ENCODE measurements around the gene ZNF90. TPM values are rescaled to one million over a fixed set of nuclear protein-coding genes. Genes with fewer than 3 reads are reported as not detected.
"Not testable (repeated sequence)": the region's sequence is repeated elsewhere in the genome, so short reads cannot be mapped to it uniquely, and the experiment has no call there.

ZNF90 gene
- total RNA-seq, 2 donors from 2014 or later, result 1.7 to 2.0 TPM

- DNase-seq; intact Hi-C loops (cut with DNase I); ATAC-seq: not testable (repeated sequence)
These were observed 4.5 kb downstream of the ZNF90 start for GRCh38 chr19:20082232-20082833.

- ATAC-seq; intact Hi-C loops (cut with DNase I); DNase-seq: not testable (repeated sequence)
These were observed 5.1 kb downstream of the ZNF90 start for GRCh38 chr19:20082876-20083275.

GRCh38 chr19:20102097-20102496, 24.3 kb downstream of the ZNF90 start:
- no peak for ATAC-seq
- intact Hi-C loops (cut with DNase I), result no loop called here

GRCh38 chr19:20103091-20103740, 25.4 kb downstream of the ZNF90 start:
- intact Hi-C loops (cut with DNase I), result no loop called here
- no peak for ATAC-seq
- DNase-seq, result no peak

More at GRCh38 chr19:20102097-20102496, 24.3 kb downstream of the ZNF90 start:
- DNase-seq, result no peak

GRCh38 chr19:20107301-20107700, 29.5 kb downstream of the ZNF90 start:
- DNase-seq (no peak), ATAC-seq (no peak)
- intact Hi-C loops (cut with DNase I), result no loop called here

- intact Hi-C loops (cut with DNase I); ATAC-seq; DNase-seq: not testable (repeated sequence)
These were observed 40.5 kb downstream of the ZNF90 start for GRCh38 chr19:20118064-20118839.

- intact Hi-C loops (cut with DNase I), result no loop called here
- ATAC-seq, result no peak
- DNase-seq, result no peak
These were observed 47.1 kb downstream of the ZNF90 start for GRCh38 chr19:20124879-20125278.

GRCh38 chr19:20132933-20133332, 55.1 kb downstream of the ZNF90 start:
- ATAC-seq; intact Hi-C loops (cut with DNase I); DNase-seq: not testable (repeated sequence)

- ATAC-seq; intact Hi-C loops (cut with DNase I); DNase-seq: not testable (repeated sequence)
These were observed 59.9 kb downstream of the ZNF90 start for GRCh38 chr19:20137714-20138113.

GRCh38 chr19:20151617-20152145, 73.9 kb downstream of the ZNF90 start:
- DNase-seq (no peak), ATAC-seq (no peak)
- intact Hi-C loops (cut with DNase I), result no loop called here

- ATAC-seq; intact Hi-C loops (cut with DNase I); DNase-seq: not testable (repeated sequence)
These were observed 74.7 kb downstream of the ZNF90 start for GRCh38 chr19:20152506-20152905.

- ATAC-seq, result no peak
- no peak for DNase-seq
- intact Hi-C loops (cut with DNase I), result no loop called here
These were observed 75.5 kb downstream of the ZNF90 start for GRCh38 chr19:20153281-20153680.

- no peak for DNase-seq
- intact Hi-C loops (cut with DNase I), result no loop called here
- no peak for ATAC-seq
These were observed 76.8 kb downstream of the ZNF90 start for GRCh38 chr19:20154636-20155035.

GRCh38 chr19:20162821-20163220, 85.0 kb downstream of the ZNF90 start:
- DNase-seq (no peak), ATAC-seq (no peak)
- intact Hi-C loops (cut with DNase I), result no loop called here

- intact Hi-C loops (cut with DNase I), result no loop called here
- DNase-seq, result no peak
- no peak for ATAC-seq
These were observed 86.7 kb downstream of the ZNF90 start for GRCh38 chr19:20164456-20164855.

- DNase-seq, result no peak
- intact Hi-C loops (cut with DNase I), result no loop called here
- no peak for ATAC-seq
These were observed 88.3 kb downstream of the ZNF90 start for GRCh38 chr19:20165971-20166592.

GRCh38 chr19:20167020-20167644, 89.3 kb downstream of the ZNF90 start, which contains the start of gene ZNF486:
Gene ZNF486, plus strand, starts transcription at chr19:20167214. Its CDS starts 117 bp downstream, at chr19:20167331.
- DNase-seq, result peak; percentile 99
- ATAC-seq, result peak; percentile 98 to 99
- intact Hi-C loops (cut with DNase I), result no loop called here

GRCh38 chr19:20167651-20168122, 89.9 kb downstream of the ZNF90 start:
- ATAC-seq (peak; percentile 3 to 21), DNase-seq (no peak)
- intact Hi-C loops (cut with DNase I), result no loop called here

All from left cardiac atrium (tissue), 4 donors.